Neural progenitor cell (in vitro differentiated cells): ENCODE measurements around the gene BAIAP2. TPM values are rescaled to one million over a fixed set of nuclear protein-coding genes. Genes with fewer than 3 reads are reported as not detected.
"Not testable (repeated sequence)": the region's sequence is repeated elsewhere in the genome, so short reads cannot be mapped to it uniquely, and the experiment has no call there.

Source experiments
- DNase-seq: peaks from one replicate; pipeline ENCODE4 v3.0.0-alpha.2; 2016; ENCODE audit warnings: low spot score
- H2AFZ ChIP-seq: fragments of 200-600 bp; sonication (generic); replicated peaks from 2 replicates; pipeline ENCODE4 v1.6.1; 2016; ENCODE audit warnings: antibody characterized with exemption
- H3F3A ChIP-seq: fragments of 200-600 bp; sonication (generic); 2 replicates; pipeline ENCODE4 v1.6.1; 2016; ENCODE audit warnings: antibody characterized with exemption, low read depth
- H3K27ac ChIP-seq: fragments of 200-600 bp; sonication (generic); 2 replicates; pipeline ENCODE4 v1.5.1; 2016; ENCODE audit warnings: mild to moderate bottlenecking
- H3K27me3 ChIP-seq: fragments of 200-600 bp; sonication (generic); 2 replicates; pipeline ENCODE4 v1.6.1; 2016; ENCODE audit warnings: mild to moderate bottlenecking, moderate library complexity
- H3K36me3 ChIP-seq: fragments of 200-600 bp; sonication (generic); 2 replicates; pipeline ENCODE4 v1.5.1; 2016
- H3K4me1 ChIP-seq: fragments of 200-600 bp; sonication (generic); 2 replicates; pipeline ENCODE4 v1.6.1; 2016; ENCODE audit warnings: mixed run types
- H3K4me2 ChIP-seq: fragments of 200-600 bp; sonication (generic); 2 replicates; pipeline ENCODE4 v1.6.1; 2016
- H3K4me3 ChIP-seq: fragments of 200-600 bp; sonication (generic); 2 replicates; pipeline ENCODE4 v1.5.1; 2016
- H3K79me2 ChIP-seq: fragments of 200-600 bp; sonication (generic); 2 replicates; pipeline ENCODE4 v1.6.1; 2016; ENCODE audit warnings: low read depth
- H3K9ac ChIP-seq: fragments of 200-600 bp; sonication (generic); 2 replicates; pipeline ENCODE4 v1.6.1; 2016
- H3K9me3 ChIP-seq: fragments of 200-600 bp; sonication (generic); 2 replicates; pipeline ENCODE4 v1.5.1; 2016; ENCODE audit warnings: low read depth
- H4K20me1 ChIP-seq: fragments of 200-600 bp; sonication (generic); 2 replicates; pipeline ENCODE4 v1.6.1; 2016; ENCODE audit warnings: low read depth
- H3K27ac Mint-ChIP-seq: 3 replicates; pipeline ENCODE4 v1.8.0; 2021; ENCODE audit warnings: mixed read lengths
- H3K27me3 Mint-ChIP-seq: 2 replicates; pipeline ENCODE4 v1.8.0; 2022; ENCODE audit warnings: low read depth, mild to moderate bottlenecking, inconsistent platforms, moderate library complexity, mixed read lengths; ENCODE audit not compliant: insufficient read depth
- H3K36me3 Mint-ChIP-seq: 3 replicates; pipeline ENCODE4 v1.8.0; 2021; ENCODE audit warnings: mixed read lengths
- H3K4me1 Mint-ChIP-seq: 3 replicates; pipeline ENCODE4 v1.8.0; 2021; ENCODE audit warnings: mixed read lengths
- H3K4me3 Mint-ChIP-seq: 3 replicates; pipeline ENCODE4 v1.8.0; 2021; ENCODE audit warnings: mild to moderate bottlenecking, moderate library complexity, mixed read lengths
- H3K9me3 Mint-ChIP-seq: 3 replicates; pipeline ENCODE4 v1.8.0; 2020; ENCODE audit warnings: mixed read lengths
- CTCF ChIP-seq: fragments of 200-600 bp; sonication (generic); IDR thresholded peaks from 2 replicates; pipeline ENCODE4 v1.5.1; 2017; ENCODE audit warnings: antibody characterized with exemption, mild to moderate bottlenecking
- EZH2 ChIP-seq: fragments of 200-600 bp; sonication (generic); IDR thresholded peaks from 2 replicates; pipeline ENCODE4 v1.6.1; 2017; ENCODE audit warnings: antibody characterized with exemption, mild to moderate bottlenecking, moderate library complexity
- EZH2phosphoT487 ChIP-seq: fragments of 200-600 bp; sonication (generic); IDR thresholded peaks from 2 replicates; pipeline ENCODE4 v1.6.1; 2017; ENCODE audit warnings: antibody characterized with exemption
- total RNA-seq: library from RNA; depleted of rRNA; stranded (reverse); fragments of >200 nt; gene quantifications from 2 replicates; pipeline ENCODE4 v1.2.3, GENCODE V29; 2015; ENCODE audit warnings: low replicate concordance

BAIAP2 gene
- total RNA-seq, 1 donor from 2014 or later = 15.6 TPM

- Histone ChIP-seq H3K79me2 (no peaks in the 10 kb centered on the region), H3K9ac (no peak overlapping the region), H3K36me3 (no peaks in the 10 kb centered on the region), H3K4me2 (no peak overlapping the region), H3K4me1 (peaks cover 12% of the 10 kb centered on the region), H3K27ac (no peak overlapping the region), H2AFZ (no peak overlapping the region), H3K4me3 (no peak overlapping the region), H3F3A (no peaks in the 10 kb centered on the region), H3K9me3 (no peaks in the 10 kb centered on the region), H4K20me1 (peaks cover 24% of the 10 kb centered on the region), H3K27me3 (no peaks in the 10 kb centered on the region)
- H3K36me3 Mint-ChIP-seq = peaks cover 23% of the 10 kb centered on the region
- H3K27me3 Mint-ChIP-seq = peaks cover 17% of the 10 kb centered on the region
- DNase-seq = no peak
- no peaks in the 10 kb centered on the region for H3K9me3 Mint-ChIP-seq
- peaks cover 59% of the 10 kb centered on the region for H3K4me1 Mint-ChIP-seq
- peak overlapping the region; percentile 42 for H3K27ac Mint-ChIP-seq
- TF ChIP-seq EZH2 (no peak), CTCF (no peak), EZH2phosphoT487 (no peak)
- peak overlapping the region; percentile 66 for H3K4me3 Mint-ChIP-seq
These were observed 39.3 kb downstream of the BAIAP2 start for GRCh38 chr17:81073967-81074839.

GRCh38 chr17:81074875-81075274 is 39.9 kb downstream of the BAIAP2 start:
- Histone ChIP-seq H3K9me3 (no peaks in the 10 kb centered on the region), H3K9ac (no peak overlapping the region), H3K4me2 (no peak overlapping the region), H3K36me3 (no peaks in the 10 kb centered on the region), H3F3A (no peaks in the 10 kb centered on the region), H2AFZ (no peak overlapping the region), H4K20me1 (peaks cover 24% of the 10 kb centered on the region), H3K79me2 (no peaks in the 10 kb centered on the region), H3K27ac (no peak overlapping the region), H3K4me3 (no peak overlapping the region), H3K4me1 (peaks cover 13% of the 10 kb centered on the region), H3K27me3 (no peaks in the 10 kb centered on the region)
- Mint-ChIP-seq H3K36me3 (peaks cover 24% of the 10 kb centered on the region), H3K27me3 (peaks cover 19% of the 10 kb centered on the region), H3K9me3 (no peaks in the 10 kb centered on the region), H3K27ac (peak overlapping the region; percentile 42), H3K4me1 (peaks cover 62% of the 10 kb centered on the region), H3K4me3 (no peak overlapping the region)
- no peak for TF ChIP-seq CTCF
- no peak for TF ChIP-seq EZH2
- no peak for TF ChIP-seq EZH2phosphoT487
- DNase-seq = no peak

GRCh38 chr17:81075307-81075706 is 40.4 kb downstream of the BAIAP2 start:
- Mint-ChIP-seq H3K4me1 (peaks cover 57% of the 10 kb centered on the region), H3K4me3 (no peak overlapping the region), H3K36me3 (peaks cover 22% of the 10 kb centered on the region), H3K27me3 (peaks cover 19% of the 10 kb centered on the region), H3K27ac (peak overlapping the region; percentile 90), H3K9me3 (no peaks in the 10 kb centered on the region)
- Histone ChIP-seq H3K4me2 (no peak overlapping the region), H2AFZ (no peak overlapping the region), H3F3A (no peaks in the 10 kb centered on the region), H3K79me2 (no peaks in the 10 kb centered on the region), H3K27me3 (no peaks in the 10 kb centered on the region), H3K4me1 (peaks cover 17% of the 10 kb centered on the region), H3K9me3 (no peaks in the 10 kb centered on the region), H3K9ac (no peak overlapping the region), H3K36me3 (no peaks in the 10 kb centered on the region), H4K20me1 (peaks cover 25% of the 10 kb centered on the region), H3K4me3 (no peak overlapping the region), H3K27ac (no peak overlapping the region)
- no peak for TF ChIP-seq EZH2
- no peak for DNase-seq

GRCh38 chr17:81076141-81076679 is 41.3 kb downstream of the BAIAP2 start:
- no peaks in the 10 kb centered on the region for H3K9me3 Mint-ChIP-seq
- no peak overlapping the region for H3K4me2 ChIP-seq
- H3K4me3 Mint-ChIP-seq = no peak overlapping the region
- H3K4me1 Mint-ChIP-seq = peaks cover 54% of the 10 kb centered on the region
- no peak overlapping the region for H3K9ac ChIP-seq
- no peaks in the 10 kb centered on the region for H3K27me3 ChIP-seq
- TF ChIP-seq EZH2 (no peak), EZH2phosphoT487 (no peak), CTCF (no peak)
- no peaks in the 10 kb centered on the region for H3F3A ChIP-seq
- H3K4me3 ChIP-seq = no peak overlapping the region
- no peak overlapping the region for H3K27ac ChIP-seq
- H3K36me3 ChIP-seq = no peaks in the 10 kb centered on the region
- no peaks in the 10 kb centered on the region for H3K79me2 ChIP-seq
- H3K27me3 Mint-ChIP-seq = peaks cover 19% of the 10 kb centered on the region
- peaks cover 28% of the 10 kb centered on the region for H4K20me1 ChIP-seq
- no peak overlapping the region for H3K27ac Mint-ChIP-seq
- DNase-seq = no peak
- H3K9me3 ChIP-seq = no peaks in the 10 kb centered on the region
- peaks cover 18% of the 10 kb centered on the region for H3K4me1 ChIP-seq
- H3K36me3 Mint-ChIP-seq = peaks cover 22% of the 10 kb centered on the region
- H2AFZ ChIP-seq = no peak overlapping the region

- Mint-ChIP-seq H3K27me3 (peaks cover 17% of the 10 kb centered on the region), H3K4me1 (peaks cover 42% of the 10 kb centered on the region), H3K36me3 (peaks cover 18% of the 10 kb centered on the region)
- H3K9ac ChIP-seq, H3K27ac ChIP-seq, H3K4me2 ChIP-seq, H3F3A ChIP-seq, H2AFZ ChIP-seq, DNase-seq, H3K36me3 ChIP-seq, H3K9me3 ChIP-seq, H3K79me2 ChIP-seq, H3K4me3 ChIP-seq, H3K9me3 Mint-ChIP-seq, H3K27ac Mint-ChIP-seq, H3K4me3 Mint-ChIP-seq, H3K27me3 ChIP-seq: not testable (repeated sequence)
- peaks cover 28% of the 10 kb centered on the region for H4K20me1 ChIP-seq
- peaks cover 18% of the 10 kb centered on the region for H3K4me1 ChIP-seq
These were observed 43.3 kb downstream of the BAIAP2 start for GRCh38 chr17:81078026-81078913.
